ENCODE data around the gene HOXA13. TPM values are rescaled to one million over a fixed set of nuclear protein-coding genes. Genes with fewer than 3 reads are reported as not detected.

HOXA13 gene
- total and polyA plus RNA-seq, 4 donors = 0.02 TPM; not detected in 3

GRCh38 chr7:27173956-27174873 lies 25.7 kb downstream of the HOXA13 start, which contains the start of gene HOXA10:
Gene HOXA10, minus strand, starts transcription at chr7:27174320. Its CDS starts 14 bp downstream, at chr7:27174306.
- WGBS = 9% methylated on average over 82 of the region's 82 CpGs

More at GRCh38 chr7:27173956-27174873, 25.7 kb downstream of the HOXA13 start, which contains the start of gene HOXA10:
- Histone ChIP-seq H3K9ac (ENCODE audit: low read depth in 1 of 2, low read length in 2 of 2) (no peak within 1 kb of the TSS), H3K4me3 (ENCODE audit: low read depth in 1 of 3, low read length in 3 of 3) (peak within 1 kb of the TSS in 1 of 3 donors; percentile 55), H3K4me1 (ENCODE audit: control insufficient read depth in 4 of 4, insufficient read depth in 4 of 4, low read length in 3 of 4) (peaks cover 9 to 15% (median 12%) of the 10 kb centered on the region in 4 donors), H3K9me3 (ENCODE audit: control insufficient read depth in 4 of 4, low read length in 3 of 4) (peaks cover 0 to 2% (median 0%) of the 10 kb centered on the region in 4 donors), H3K27me3 (ENCODE audit: control insufficient read depth in 4 of 4, insufficient read depth in 4 of 4, low read length in 3 of 4) (peaks cover 17 to 64% (median 26%) of the 10 kb centered on the region in 4 donors), H3K27ac (ENCODE audit: low read depth in 1 of 2, low read length in 2 of 2) (no peak within 1 kb of the TSS), H3K36me3 (ENCODE audit: control insufficient read depth in 4 of 4, insufficient read depth in 3 of 4, low read depth in 1 of 4, low read length in 3 of 4) (no peaks in the 10 kb centered on the region)
- TF ChIP-seq YY1 (IDR thresholded peaks at IDR 0.05) (no peak), EGR1 (IDR thresholded peaks at IDR 0.05; ENCODE audit: low read depth in 2 of 2) (no peak), FOXA2 (IDR thresholded peaks at IDR 0.05) (no peak), NR2F2 (IDR thresholded peaks at IDR 0.05) (no peak), GABPA (IDR thresholded peaks at IDR 0.05 in 1 of 2, conservative IDR thresholded peaks at IDR 0.05 in 1 of 2) (no peak), HNF4G (IDR thresholded peaks at IDR 0.05) (no peak), REST (IDR thresholded peaks at IDR 0.05) (no peak), ATF3 (IDR thresholded peaks at IDR 0.05) (no peak), TAF1 (conservative IDR thresholded peaks at IDR 0.05) (no peak), RAD21 (IDR thresholded peaks at IDR 0.05) (no peak), HNF4A (conservative IDR thresholded peaks at IDR 0.05) (no peak), RXRA (IDR thresholded peaks at IDR 0.05) (no peak), ZBTB33 (IDR thresholded peaks at IDR 0.05) (no peak), FOXA1 (IDR thresholded peaks at IDR 0.05) (no peak), SP1 (IDR thresholded peaks at IDR 0.05) (no peak), MAX (IDR thresholded peaks at IDR 0.05) (no peak), JUND (IDR thresholded peaks at IDR 0.05) (no peak), CTCF (IDR thresholded peaks at IDR 0.05; ENCODE audit: low read depth, low read length, missing input control) (no peak)
- no peak for DNase-seq (ENCODE audit: low spot score)

Data from liver (tissue), 9 donors.